IPS-15b (cell line): ENCODE results near the gene ATG4C.
"Not testable (repeated sequence)": the region's sequence is repeated elsewhere in the genome, so short reads cannot be mapped to it uniquely, and the experiment has no call there.

Experiments
- H3K27me3 ChIP-seq: one replicate; pipeline ENCODE4 v1.6.1; 2013; ENCODE audit warnings: low read length; ENCODE audit not compliant: control insufficient read depth, insufficient read depth
- H3K36me3 ChIP-seq: one replicate; pipeline ENCODE4 v1.6.1; 2013; ENCODE audit warnings: low read length; ENCODE audit not compliant: control insufficient read depth, insufficient read depth
- H3K4me1 ChIP-seq: one replicate; pipeline ENCODE4 v1.6.1; 2013; ENCODE audit warnings: mild to moderate bottlenecking, low read length; ENCODE audit not compliant: control insufficient read depth, insufficient read depth
- H3K4me3 ChIP-seq: one replicate; pipeline ENCODE4 v1.5.1; 2013; ENCODE audit warnings: low read depth, low read length
- H3K9ac ChIP-seq: one replicate; pipeline ENCODE4 v1.6.1; 2013; ENCODE audit warnings: low read depth, mild to moderate bottlenecking, low read length
- H3K9me3 ChIP-seq: one replicate; pipeline ENCODE4 v1.6.1; 2013; ENCODE audit warnings: mild to moderate bottlenecking, low read length; ENCODE audit not compliant: control insufficient read depth, insufficient read depth

Gene ATG4C

GRCh38 chr1:62760021-62760782 lies 23.7 kb upstream of the ATG4C start:
- H3K9ac ChIP-seq, H3K27me3 ChIP-seq, H3K36me3 ChIP-seq, H3K4me1 ChIP-seq, H3K4me3 ChIP-seq, H3K9me3 ChIP-seq: not testable (repeated sequence)

- not testable (repeated sequence) for H3K9me3 ChIP-seq, H3K4me1 ChIP-seq, H3K4me3 ChIP-seq, H3K9ac ChIP-seq, H3K36me3 ChIP-seq, H3K27me3 ChIP-seq
Measured at GRCh38 chr1:62761223-62761870, 22.6 kb upstream of the ATG4C start.

DNA sequence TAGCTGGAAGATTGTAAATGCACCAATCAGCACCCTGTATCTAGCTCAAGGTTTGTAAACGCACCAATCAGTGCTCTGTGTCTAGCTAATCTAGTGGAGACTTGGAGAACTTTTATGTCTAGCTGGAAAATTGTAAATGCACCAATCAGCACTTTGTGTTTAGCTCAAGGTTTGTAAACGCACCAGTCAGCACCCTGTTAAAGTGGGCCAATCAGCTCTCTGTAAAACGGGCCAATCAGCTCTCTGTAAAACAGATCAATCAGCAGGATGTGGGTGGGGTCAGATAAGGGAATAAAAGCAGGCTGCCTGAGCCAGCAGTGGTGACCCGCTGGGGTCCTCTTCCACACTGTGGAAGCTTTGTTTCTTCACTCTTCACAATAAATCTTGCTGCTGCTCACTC lies 21.9 kb upstream of the ATG4C start:
- H3K4me1 ChIP-seq, H3K27me3 ChIP-seq, H3K9me3 ChIP-seq, H3K9ac ChIP-seq, H3K36me3 ChIP-seq, H3K4me3 ChIP-seq: not testable (repeated sequence)

DNA sequence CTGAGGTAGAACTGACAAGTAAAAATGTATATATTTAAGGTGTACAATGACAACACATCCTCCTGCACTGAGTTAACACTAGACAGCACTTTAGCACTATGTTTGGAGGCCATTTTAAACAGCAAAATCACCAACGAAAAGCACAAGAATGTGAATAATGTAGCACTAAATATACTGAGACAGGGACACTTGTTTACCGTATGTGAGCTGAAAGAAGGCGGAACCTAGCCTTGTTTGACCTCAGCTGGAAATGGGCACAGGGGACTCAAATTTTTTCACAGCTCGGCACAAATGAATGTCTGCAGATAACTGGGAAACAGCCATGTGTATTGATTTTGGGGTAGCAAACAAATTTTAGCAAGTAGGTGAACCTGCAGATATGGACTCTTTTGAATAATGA lies 18.0 kb upstream of the ATG4C start:
- Histone ChIP-seq H3K9ac (no peak overlapping the region), H3K27me3 (no peaks in the 10 kb centered on the region), H3K9me3 (peaks cover 1% of the 10 kb centered on the region), H3K36me3 (peaks cover 2% of the 10 kb centered on the region), H3K4me3 (no peak overlapping the region), H3K4me1 (peaks cover 9% of the 10 kb centered on the region)

DNA sequence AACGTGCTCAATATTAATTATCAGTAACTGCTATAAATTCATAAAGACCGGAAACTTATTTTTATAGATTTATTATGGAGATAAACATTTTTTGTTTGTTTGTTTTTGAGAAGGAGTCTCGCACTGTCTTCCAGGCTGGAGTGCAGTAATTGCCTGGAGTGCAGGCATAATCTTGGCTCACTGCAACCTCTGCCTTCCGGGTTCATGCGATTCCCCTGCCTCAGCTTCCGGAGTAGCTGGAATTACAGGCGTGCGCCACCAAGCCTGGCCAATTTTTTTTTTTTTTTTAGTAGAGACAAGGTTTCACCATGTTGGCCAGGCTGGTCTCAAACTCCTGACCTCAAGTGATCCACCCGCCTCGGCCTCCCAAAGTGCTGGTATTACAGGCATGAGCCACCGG lies 15.4 kb upstream of the ATG4C start:
- not testable (repeated sequence) for H3K27me3 ChIP-seq, H3K4me3 ChIP-seq, H3K9ac ChIP-seq, H3K4me1 ChIP-seq, H3K36me3 ChIP-seq, H3K9me3 ChIP-seq

GRCh38 chr1:62772607-62773295 lies 11.2 kb upstream of the ATG4C start:
- no peak overlapping the region for H3K4me3 ChIP-seq
- H3K36me3 ChIP-seq = no peaks in the 10 kb centered on the region
- H3K9ac ChIP-seq = no peak overlapping the region
- H3K4me1 ChIP-seq = no peaks in the 10 kb centered on the region
- no peaks in the 10 kb centered on the region for H3K9me3 ChIP-seq
- H3K27me3 ChIP-seq = no peaks in the 10 kb centered on the region

DNA sequence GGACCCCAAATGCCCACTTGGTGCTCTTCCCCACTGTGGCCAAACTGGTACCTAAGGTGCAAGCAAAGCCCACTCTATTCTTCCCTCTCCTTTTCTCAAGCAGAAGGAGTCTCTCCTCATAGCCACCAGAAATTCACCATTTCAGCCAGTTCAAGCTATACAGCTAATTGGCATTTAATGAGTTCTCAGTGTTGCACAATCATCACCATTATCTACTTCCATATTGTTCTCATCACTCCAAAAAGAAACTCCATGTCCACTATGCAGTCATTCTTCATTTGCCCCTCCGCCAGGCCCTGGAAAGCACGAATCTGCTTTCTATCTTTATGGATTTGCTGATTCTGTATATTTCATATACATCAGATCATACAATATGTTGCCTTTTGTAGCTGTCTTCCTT lies 9.9 kb upstream of the ATG4C start:
- H3K36me3 ChIP-seq = no peaks in the 10 kb centered on the region
- H3K9me3 ChIP-seq = no peaks in the 10 kb centered on the region
- H3K9ac ChIP-seq = no peak overlapping the region
- peaks cover 5% of the 10 kb centered on the region for H3K4me1 ChIP-seq
- no peak overlapping the region for H3K4me3 ChIP-seq
- no peaks in the 10 kb centered on the region for H3K27me3 ChIP-seq

GRCh38 chr1:62774971-62775595 lies 8.8 kb upstream of the ATG4C start:
- peaks cover 5% of the 10 kb centered on the region for H3K4me1 ChIP-seq
- no peaks in the 10 kb centered on the region for H3K27me3 ChIP-seq
- no peak overlapping the region for H3K9ac ChIP-seq
- H3K9me3 ChIP-seq = no peaks in the 10 kb centered on the region
- no peaks in the 10 kb centered on the region for H3K36me3 ChIP-seq
- H3K4me3 ChIP-seq = no peak overlapping the region

DNA sequence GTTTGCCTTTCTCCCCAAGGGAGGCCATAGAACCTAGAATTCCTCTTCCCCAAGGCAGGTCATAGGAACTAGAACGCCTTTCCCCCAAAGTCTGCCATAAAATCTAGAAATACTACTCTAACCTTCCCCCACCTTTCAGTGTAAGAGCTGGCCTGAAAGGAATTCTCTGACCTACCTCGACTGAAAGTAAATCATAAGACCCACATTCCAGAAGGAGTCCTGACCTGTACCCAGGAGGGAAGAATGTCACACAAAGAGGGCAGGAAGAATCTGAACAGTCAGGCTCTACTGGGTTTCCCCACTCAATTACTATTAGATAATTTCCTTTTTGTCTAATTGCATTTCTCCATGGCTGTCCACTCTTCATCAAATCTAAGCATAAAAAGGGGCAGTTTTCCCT lies 5.7 kb upstream of the ATG4C start:
- H3K36me3 ChIP-seq = no peaks in the 10 kb centered on the region
- no peaks in the 10 kb centered on the region for H3K9me3 ChIP-seq
- peaks cover 5% of the 10 kb centered on the region for H3K4me1 ChIP-seq
- no peak overlapping the region for H3K4me3 ChIP-seq
- H3K27me3 ChIP-seq = no peaks in the 10 kb centered on the region
- H3K9ac ChIP-seq = no peak overlapping the region

DNA sequence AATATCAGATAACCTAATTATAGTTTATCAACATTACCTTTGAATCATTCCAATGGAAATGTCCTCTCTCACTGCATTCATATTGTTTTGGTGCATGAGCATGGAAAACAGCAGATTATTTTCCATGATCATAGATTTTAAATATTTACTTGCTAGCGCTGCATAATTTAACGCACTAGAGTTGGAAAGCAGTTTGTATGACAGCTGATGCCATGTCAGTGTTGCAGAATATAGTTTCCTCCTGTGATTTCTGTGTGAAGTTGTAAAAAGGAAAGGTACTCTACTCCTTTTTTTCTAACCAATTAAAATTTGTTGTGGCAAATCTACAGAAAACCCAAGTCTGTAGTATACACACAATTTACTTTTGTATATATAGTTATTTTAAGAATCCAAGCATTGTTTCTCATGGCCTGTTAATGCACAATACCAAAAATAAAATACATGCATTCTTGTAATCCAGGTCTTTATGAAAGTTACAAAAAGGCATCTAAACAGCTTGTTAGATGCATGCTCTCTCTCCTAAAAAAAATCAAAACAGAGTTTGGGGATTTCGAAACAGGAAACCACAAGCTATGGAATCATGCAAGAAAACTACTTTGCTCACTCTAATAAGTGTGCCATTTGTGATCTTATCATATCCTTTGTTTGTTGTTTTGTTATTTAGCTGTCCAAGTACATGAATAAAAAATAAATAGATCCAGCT lies 1.9 kb upstream of the ATG4C start:
- Histone ChIP-seq H3K9ac (no peak overlapping the region), H3K36me3 (no peaks in the 10 kb centered on the region), H3K27me3 (no peaks in the 10 kb centered on the region), H3K4me1 (peaks cover 5% of the 10 kb centered on the region), H3K9me3 (no peaks in the 10 kb centered on the region), H3K4me3 (no peak overlapping the region)

DNA sequence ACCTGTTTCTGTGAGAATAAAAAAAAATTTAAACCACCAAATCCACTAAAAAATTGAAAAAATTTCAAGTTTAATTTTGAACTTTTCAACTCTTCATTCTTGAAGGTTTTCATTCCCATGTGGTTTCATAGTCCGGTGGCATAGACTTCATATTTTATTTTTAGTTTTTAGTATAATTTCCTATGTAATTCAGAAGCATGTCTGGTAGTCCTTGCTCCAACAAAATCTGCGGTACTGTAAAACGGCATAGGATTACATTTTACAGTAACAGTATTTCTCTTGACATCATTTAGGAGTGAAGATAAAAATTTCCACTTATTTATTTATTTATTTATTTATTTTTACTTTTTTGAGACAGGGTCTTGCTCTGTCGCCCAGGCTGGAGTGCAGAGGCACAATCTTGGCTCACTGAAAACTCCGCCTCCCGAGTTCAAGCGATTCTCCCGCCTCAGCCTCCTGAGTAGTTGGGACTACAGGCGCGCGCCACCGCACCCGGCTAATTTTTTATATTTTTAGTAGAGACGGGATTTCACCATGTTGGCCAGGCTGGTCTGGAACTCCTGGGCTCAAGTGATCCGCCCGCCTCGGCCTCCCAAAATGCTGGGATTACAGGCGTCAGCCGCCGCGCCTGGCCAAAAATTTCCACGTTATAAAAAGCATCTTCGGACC lies 1.3 kb upstream of the ATG4C start:
- H3K36me3 ChIP-seq, H3K9me3 ChIP-seq, H3K4me1 ChIP-seq, H3K4me3 ChIP-seq, H3K9ac ChIP-seq, H3K27me3 ChIP-seq: not testable (repeated sequence)
